Transverse colon (tissue), 4 donors: ENCODE measurements around the gene FXYD7. TPM values are rescaled to one million over a fixed set of nuclear protein-coding genes. Genes with fewer than 3 reads are reported as not detected.

Source experiments
- DNase-seq: peaks from one replicate; pipeline ENCODE4 v3.0.0-alpha.2; 2019
- H3K27ac ChIP-seq, 4 donors: fragments of 200-600 bp; sonication (generic); 2 replicates each; pipeline ENCODE4 v1.5.1; 2016 to 2018; ENCODE audit warnings: inconsistent platforms in 4 of 4
- H3K27me3 ChIP-seq: fragments of 200-600 bp; sonication (generic); 2 replicates; pipeline ENCODE4 v1.5.1; 2017; ENCODE audit warnings: inconsistent platforms
- H3K36me3 ChIP-seq, 4 donors: fragments of 200-600 bp; sonication (generic); 2 replicates each; pipeline ENCODE4 v1.5.1; 2017 to 2019; ENCODE audit warnings: inconsistent platforms in 4 of 4
- H3K4me1 ChIP-seq, 4 donors: fragments of 200-600 bp; sonication (generic); 2 replicates each; pipeline ENCODE4 v1.5.1; 2017 to 2020; ENCODE audit warnings: inconsistent platforms in 4 of 4
- H3K4me3 ChIP-seq, 4 donors: fragments of 200-600 bp; sonication (generic); 1 replicate in 1 of 4; 2 replicates in 3 of 4; pipeline versions ENCODE4 v1.5.1 to v1.6.1; 2017 to 2019; ENCODE audit warnings: inconsistent platforms in 4 of 4
- H3K9me3 ChIP-seq, 2 donors: fragments of 200-600 bp; sonication (generic); 2 replicates each; pipeline ENCODE4 v1.5.1; 2017 to 2019; ENCODE audit warnings: inconsistent platforms in 2 of 2
- CTCF ChIP-seq, 5 experiments: fragments of 200-600 bp in 3 of 5; fragments of 450-650 bp in 2 of 5; sonication (generic) in 3 of 5; IDR thresholded peaks; 1 replicate in 2 of 5; 2 replicates in 3 of 5; pipeline ENCODE4 v1.5.1; 2016 to 2017; ENCODE audit warnings: antibody characterized with exemption in 5 of 5, inconsistent platforms in 3 of 5, mild to moderate bottlenecking in 2 of 5, moderate library complexity in 1 of 5
- EP300 ChIP-seq: sonication (generic); formaldehyde crosslinking; IDR thresholded peaks from one replicate; pipeline ENCODE4 v1.6.1; 2017; ENCODE audit warnings: antibody characterized with exemption, low read depth
- POLR2A ChIP-seq: fragments of 450-650 bp; IDR thresholded peaks from one replicate; pipeline ENCODE4 v1.6.1; 2016; ENCODE audit warnings: antibody characterized with exemption, mild to moderate bottlenecking, moderate library complexity
- POLR2AphosphoS5 ChIP-seq, 3 donors: sonication (generic); formaldehyde crosslinking; IDR thresholded peaks; one replicate each; pipeline ENCODE4 v1.6.1; 2016; ENCODE audit warnings: antibody characterized with exemption in 3 of 3
- WGBS, 2 donors: methylation state at CpG; one replicate each; pipeline ENCODE4 v1.1.5; 2018; ENCODE audit warnings: low coverage in 1 of 2; 5-methylcytosine and 5-hydroxymethylcytosine counted together
- in situ Hi-C, 4 donors: fragments of 200-750 bp; cut with MboI; loops; one replicate each; pipeline versions ENCODE4 v1.15.0 to v1.15.1; 2017; ENCODE audit warnings: low sequenced_read_pairs in 3 of 4, low pct_ligation_motif_present in 1 of 4, low pct_unique_long_range_greater_than_20kb in 1 of 4
- intact Hi-C: fragments of 100-400 bp; cut with DNase I; formaldehyde crosslinking; loops from one replicate; pipeline ENCODE4 v1.15.1; 2023; ENCODE audit warnings: low total_unique reads
- total RNA-seq, 4 donors: library from RNA; depleted of rRNA; stranded (reverse); fragments of >200 nt; gene quantifications; one replicate each; pipeline ENCODE4 v1.1.0, GENCODE V29; 2016

Gene FXYD7
- total RNA-seq, 4 donors from 2014 or later, result not detected

- Histone ChIP-seq H3K27me3 (peaks cover 40% of the 10 kb centered on the region), H3K9me3 (no peaks in the 10 kb centered on the region), H3K4me3 (no peak overlapping the region), H3K4me1 (peaks cover 7 to 26% (median 18%) of the 10 kb centered on the region in 4 donors), H3K27ac (no peak overlapping the region), H3K36me3 (peaks cover 0 to 6% (median 0%) of the 10 kb centered on the region in 4 donors)
- intact Hi-C loops, result no loop called here
- TF ChIP-seq EP300 (no peak), POLR2A (no peak), CTCF (IDR thresholded peaks at IDR 0.05) (no peak), POLR2AphosphoS5 (IDR thresholded peaks at IDR 0.05) (no peak)
- WGBS, 2 donors, result 90 to 100% methylated on average over 1 to 4 of the region's 4 CpGs
- in situ Hi-C loops, result no loop called here
- no peak for DNase-seq
Observed at GRCh38 chr19:35157431-35157830, 14.4 kb downstream of the FXYD7 start.

GRCh38 chr19:35159606-35160005, 16.6 kb downstream of the FXYD7 start:
- in situ Hi-C loops, result no loop called here
- 93 to 100% methylated on average over 1 to 8 of the region's 8 CpGs for WGBS, 2 donors

GRCh38 chr19:35160629-35161433, 17.8 kb downstream of the FXYD7 start:
- Histone ChIP-seq H3K9me3 (no peaks in the 10 kb centered on the region), H3K4me3 (no peak overlapping the region), H3K27me3 (peaks cover 9% of the 10 kb centered on the region), H3K36me3 (peaks cover 0 to 13% (median 0%) of the 10 kb centered on the region in 4 donors), H3K27ac (no peak overlapping the region), H3K4me1 (peaks cover 0 to 4% (median under 1%) of the 10 kb centered on the region in 4 donors)
- intact Hi-C loops, result no loop called here
- TF ChIP-seq POLR2AphosphoS5 (IDR thresholded peaks at IDR 0.05) (no peak), POLR2A (no peak), CTCF (IDR thresholded peaks at IDR 0.05) (no peak)
- no peak for DNase-seq
- in situ Hi-C loops, result no loop called here
- WGBS, 2 donors, result 87 to 90% methylated on average over 8 to 9 of the region's 9 CpGs

More at GRCh38 chr19:35159606-35160005, 16.6 kb downstream of the FXYD7 start:
- no peak for TF ChIP-seq EP300
- H3K27ac ChIP-seq, result no peak overlapping the region
- H3K27me3 ChIP-seq, result peaks cover 22% of the 10 kb centered on the region
- no peaks in the 10 kb centered on the region for H3K9me3 ChIP-seq
- intact Hi-C loops, result no loop called here
- H3K36me3 ChIP-seq, result peaks cover 0 to 13% (median 0%) of the 10 kb centered on the region in 4 donors
- peaks cover 0 to 12% (median 6%) of the 10 kb centered on the region in 4 donors for H3K4me1 ChIP-seq
- no peak for DNase-seq
- H3K4me3 ChIP-seq, result no peak overlapping the region

- WGBS, 2 donors, result 90 to 98% methylated on average over 2 of the region's 2 CpGs
- H3K4me3 ChIP-seq, result no peak overlapping the region
- intact Hi-C loops, result no loop called here
- no peak for DNase-seq
- in situ Hi-C loops, result no loop called here
- no peaks in the 10 kb centered on the region for H3K4me1 ChIP-seq
- TF ChIP-seq EP300 (no peak), CTCF (IDR thresholded peaks at IDR 0.05) (no peak), POLR2A (no peak), POLR2AphosphoS5 (IDR thresholded peaks at IDR 0.05) (no peak)
- peaks cover 4% of the 10 kb centered on the region for H3K27me3 ChIP-seq
- H3K27ac ChIP-seq, result no peak overlapping the region
- H3K36me3 ChIP-seq, result peaks cover 0 to 13% (median 0%) of the 10 kb centered on the region in 4 donors
- peaks cover 0 to 4% of the 10 kb centered on the region in 2 donors for H3K9me3 ChIP-seq
Observed at GRCh38 chr19:35161434-35161743, 18.3 kb downstream of the FXYD7 start.
